Endothelial cell of umbilical vein (primary cell): ENCODE data around the gene IGFL2. TPM values are rescaled to one million over a fixed set of nuclear protein-coding genes. Genes with fewer than 3 reads are reported as not detected.
"Not testable (repeated sequence)": the region's sequence is repeated elsewhere in the genome, so short reads cannot be mapped to it uniquely, and the experiment has no call there.

ENCODE experiments used
- BruUV-seq: library from RNA; stranded (reverse); fragments of 400-500 nt; replicated peaks from 2 replicates; lab custom pipeline; 2021; lab: Mats Ljungman, UMichigan
- CTCF ChIA-PET: fragments of 300-600, 350-600 bp; sonication (Branson Sonifier 250); formaldehyde crosslinking; loops from one replicate; lab custom pipeline; 2021; ENCODE audit warnings: antibody characterized with exemption, inconsistent platforms; lab: Charles Lee
- POLR2A ChIA-PET: fragments of 300-600, 350-600 bp; sonication (Branson Sonifier 250); formaldehyde crosslinking; loops from one replicate; lab custom pipeline; 2021; ENCODE audit warnings: antibody characterized with exemption, inconsistent platforms; lab: Charles Lee
- DNase-seq: peaks from one replicate; pipeline ENCODE4 v3.0.0-alpha.2; 2011; ENCODE audit warnings: low read depth, low spot score
- FAIRE-seq: peaks from 2 replicates; lab custom pipeline; 2011; peaks lifted over from hg19 to GRCh38; lab: Jason Lieb, UNC
- H2AFZ ChIP-seq: 2 replicates; pipeline ENCODE4 v1.6.0; 2012; ENCODE audit warnings: low read depth, low read length, control low read depth, inconsistent platforms
- H3K27ac ChIP-seq: 2 replicates; pipeline ENCODE4 v1.5.1; 2011; ENCODE audit warnings: low read depth, mild to moderate bottlenecking, control low read depth, low read length, moderate library complexity; ENCODE audit not compliant: insufficient read depth
- H3K27me3 ChIP-seq, 2 experiments: 2 replicates each; pipeline versions ENCODE4 v1.6.0 to v1.6.1; 2011; ENCODE audit warnings: low read length in 2 of 2, mixed read lengths in 1 of 2; ENCODE audit not compliant: control insufficient read depth in 2 of 2, insufficient read depth in 2 of 2
- H3K36me3 ChIP-seq, 2 experiments: 2 replicates in 1 of 2; 3 replicates in 1 of 2; pipeline ENCODE4 v1.5.1; 2011; ENCODE audit warnings: low read length in 2 of 2, mild to moderate bottlenecking in 1 of 2, moderate library complexity in 1 of 2; ENCODE audit not compliant: control insufficient read depth in 2 of 2, insufficient read depth in 2 of 2; ENCODE audit errors: extremely low read depth in 1 of 2
- H3K4me1 ChIP-seq: 3 replicates; pipeline ENCODE4 v1.5.1; 2011; ENCODE audit warnings: mild to moderate bottlenecking, low read length; ENCODE audit not compliant: control insufficient read depth, insufficient read depth; ENCODE audit errors: extremely low read depth
- H3K4me2 ChIP-seq: 2 replicates; pipeline ENCODE4 v1.6.1; 2011; ENCODE audit warnings: low read length, control low read depth, mixed read lengths; ENCODE audit not compliant: insufficient read depth
- H3K4me3 ChIP-seq, 3 experiments: fragments of 200-600 bp in 1 of 3; sonication (generic), shearing (Covaris generic) in 1 of 3; replicated peaks in 1 of 3; 2 replicates each; pipeline ENCODE4 v1.5.1; 2011 to 2016; ENCODE audit warnings: control low read depth in 3 of 3, low read length in 3 of 3, mild to moderate bottlenecking in 2 of 3, inconsistent platforms in 1 of 3, low read depth in 1 of 3, moderate library complexity in 1 of 3; ENCODE audit not compliant: insufficient read depth in 1 of 3
- H3K79me2 ChIP-seq: 2 replicates; pipeline ENCODE4 v1.6.0; 2012; ENCODE audit warnings: low read length, inconsistent platforms; ENCODE audit not compliant: control insufficient read depth, insufficient read depth
- H3K9ac ChIP-seq: replicated peaks from 2 replicates; pipeline ENCODE3; 2011; ENCODE audit warnings: low read length, control low read depth; ENCODE audit not compliant: insufficient read depth; ENCODE audit errors: extremely low read depth
- H3K9me1 ChIP-seq: replicated peaks from 3 replicates; pipeline ENCODE4 v1.6.0; 2011; ENCODE audit warnings: mild to moderate bottlenecking, low read length; ENCODE audit not compliant: control insufficient read depth, insufficient read depth; ENCODE audit errors: extremely low read depth
- H3K9me3 ChIP-seq: replicated peaks from 2 replicates; pipeline ENCODE4 v1.5.1; 2012; ENCODE audit warnings: low read length, inconsistent platforms; ENCODE audit not compliant: control insufficient read depth, insufficient read depth
- H4K20me1 ChIP-seq: replicated peaks from 2 replicates; pipeline ENCODE3; 2011; ENCODE audit warnings: mild to moderate bottlenecking, low read length; ENCODE audit not compliant: control insufficient read depth, insufficient read depth; ENCODE audit errors: extremely low read depth
- CTCF ChIP-seq, 2 donors: IDR thresholded peaks; 1 replicate in 1 of 2; 2 replicates in 1 of 2; pipeline ENCODE4 v1.5.1; 2011; ENCODE audit warnings: low read length in 2 of 2, mild to moderate bottlenecking in 2 of 2, moderate library complexity in 2 of 2, control low read depth in 1 of 2, inconsistent platforms in 1 of 2, low read depth in 1 of 2; ENCODE audit not compliant: insufficient read depth in 1 of 2; ENCODE audit errors: extremely low read depth in 1 of 2
- EZH2 ChIP-seq: IDR thresholded peaks from 2 replicates; pipeline ENCODE4 v1.6.1; 2012; ENCODE audit warnings: borderline replicate concordance, low read depth, mild to moderate bottlenecking, moderate library complexity, low read length, inconsistent platforms; ENCODE audit not compliant: severe bottlenecking
- FOS ChIP-seq: IDR thresholded peaks from 2 replicates; pipeline ENCODE4 v1.6.1; 2011; ENCODE audit warnings: mild to moderate bottlenecking, low read length, moderate library complexity, borderline replicate concordance; ENCODE audit not compliant: insufficient read depth
- GATA2 ChIP-seq: IDR thresholded peaks from 2 replicates; pipeline ENCODE4 v1.7.0; 2011; ENCODE audit warnings: low read depth, mild to moderate bottlenecking, moderate library complexity, mixed read lengths, low read length; ENCODE audit not compliant: insufficient read length, insufficient read depth
- JUN ChIP-seq: IDR thresholded peaks from 2 replicates; pipeline ENCODE4 v1.6.1; 2011; ENCODE audit warnings: borderline replicate concordance, low read depth; ENCODE audit not compliant: insufficient read length, insufficient read depth
- MAX ChIP-seq: IDR thresholded peaks from 2 replicates; pipeline ENCODE4 v1.6.1; 2011; ENCODE audit not compliant: insufficient read depth, insufficient read length
- MYC ChIP-seq: IDR thresholded peaks from one replicate; pipeline ENCODE4 v1.6.1; 2011; ENCODE audit warnings: mild to moderate bottlenecking, low read depth, low read length
- POLR2A ChIP-seq: IDR thresholded peaks from 2 replicates; pipeline ENCODE4 v1.6.1; 2012; ENCODE audit warnings: low read depth, mild to moderate bottlenecking, control low read depth, low read length
- POLR2AphosphoS5 ChIP-seq: IDR thresholded peaks from 2 replicates; pipeline ENCODE4 v1.6.1; 2012; ENCODE audit warnings: low read depth, mild to moderate bottlenecking, control low read depth, low read length, moderate library complexity; ENCODE audit not compliant: insufficient read depth
- dilution Hi-C: fragments of 300-500 bp; cut with MboI; formaldehyde crosslinking; loops from one replicate; pipeline ENCODE4 v1.15.0; 2019; ENCODE audit warnings: low sequenced_read_pairs; ENCODE audit not compliant: extremely low pct_ligation_motif_present
- intact Hi-C: fragments of 100-400 bp; cut with micrococcal nuclease; formaldehyde crosslinking; loops from one replicate; pipeline ENCODE4 v1.10.0; 2022
- polyA plus RNA-seq, 4 experiments: library from polyadenylated mRNA; depleted of rRNA in 3 of 4; stranded (reverse) in 3 of 4; unstranded in 1 of 4; fragments of >200 nt; gene quantifications; 2 replicates each; pipeline versions ENCODE4 v1.2.1 to v1.2.3, GENCODE V29; 2011 to 2012; ENCODE audit warnings: missing spikeins in 1 of 4
- total RNA-seq: library from RNA; stranded (reverse); gene quantifications from 2 replicates; pipeline ENCODE4 v1.2.3, GENCODE V29; 2021

Gene IGFL2
- total and polyA plus RNA-seq, 2 donors (not counting 3 experiments of a cell fraction or from before 2014, with no cell fraction given): not detected

GRCh38 chr19:46160233-46160775 lies 12.3 kb downstream of the IGFL2 start:
- FAIRE-seq: no peak
- ChIA-PET POLR2A (no interaction called here), CTCF (interaction anchor here (0.6 to 0.7 kb wide), 2 partner anchors 8 to 31 kb away, joined by 3 read pairs; no protein-coding TSS in a partner anchor)
- no peaks in the 10 kb centered on the region for H3K79me2 ChIP-seq
- TF ChIP-seq JUN: no peak
- TF ChIP-seq FOS: no peak
- no peak for TF ChIP-seq POLR2A
- TF ChIP-seq CTCF (IDR thresholded peaks at IDR 0.05; ENCODE audit: extremely low read depth in 1 of 2, insufficient read depth in 1 of 2, low read depth in 1 of 2, low read length in 2 of 2): no peak
- TF ChIP-seq POLR2AphosphoS5: no peak
- no peak for TF ChIP-seq EZH2
- no peak for TF ChIP-seq MAX
- no peak for TF ChIP-seq GATA2
- TF ChIP-seq MYC: no peak
- H2AFZ ChIP-seq: no peak overlapping the region
- H3K27me3 ChIP-seq: peaks cover 1 to 25% of the 10 kb centered on the region in 2 experiments
- H3K9me3 ChIP-seq: no peaks in the 10 kb centered on the region
- intact Hi-C loops (no loop called here), dilution Hi-C loops (no loop called here)
- H3K27ac ChIP-seq: no peak overlapping the region
- H3K4me1 ChIP-seq: no peaks in the 10 kb centered on the region
- H4K20me1 ChIP-seq: no peaks in the 10 kb centered on the region
- no peaks in the 10 kb centered on the region for H3K9me1 ChIP-seq
- no peak overlapping the region for H3K9ac ChIP-seq
- no TSS peak for BruUV-seq
- no peak overlapping the region for H3K4me3 ChIP-seq
- H3K4me2 ChIP-seq: no peak overlapping the region
- H3K36me3 ChIP-seq: no peaks in the 10 kb centered on the region
- DNase-seq: no peak

GRCh38 chr19:46161642-46162257 lies 13.7 kb downstream of the IGFL2 start:
- DNase-seq, POLR2A ChIA-PET, FAIRE-seq, H4K20me1 ChIP-seq, H3K4me2 ChIP-seq, BruUV-seq, intact Hi-C loops, H3K4me1 ChIP-seq, H2AFZ ChIP-seq, H3K9ac ChIP-seq, dilution Hi-C loops, H3K79me2 ChIP-seq, H3K4me3 ChIP-seq, H3K27ac ChIP-seq, H3K9me1 ChIP-seq, H3K36me3 ChIP-seq, H3K9me3 ChIP-seq: not testable (repeated sequence)
- H3K27me3 ChIP-seq: peaks cover 1 to 16% of the 10 kb centered on the region in 2 experiments
- CTCF ChIA-PET: interaction anchor here (0.6 to 1.2 kb wide), 2 partner anchors 133 to 521 kb away, joined by 3 read pairs; no protein-coding TSS in a partner anchor
